Activated T-cell treated with anti-CD3 and anti-CD28 coated beads, Interleukin-2, amount 50 U/mL, for 48 hours (primary cell): ENCODE data around the gene SDK1.
"Not testable (repeated sequence)": the region's sequence is repeated elsewhere in the genome, so short reads cannot be mapped to it uniquely, and the experiment has no call there.

Experiments used
- DNase-seq, 2 experiments: peaks; one replicate each; pipeline ENCODE4 v3.0.0-alpha.2; 2020

Gene SDK1

DNA sequence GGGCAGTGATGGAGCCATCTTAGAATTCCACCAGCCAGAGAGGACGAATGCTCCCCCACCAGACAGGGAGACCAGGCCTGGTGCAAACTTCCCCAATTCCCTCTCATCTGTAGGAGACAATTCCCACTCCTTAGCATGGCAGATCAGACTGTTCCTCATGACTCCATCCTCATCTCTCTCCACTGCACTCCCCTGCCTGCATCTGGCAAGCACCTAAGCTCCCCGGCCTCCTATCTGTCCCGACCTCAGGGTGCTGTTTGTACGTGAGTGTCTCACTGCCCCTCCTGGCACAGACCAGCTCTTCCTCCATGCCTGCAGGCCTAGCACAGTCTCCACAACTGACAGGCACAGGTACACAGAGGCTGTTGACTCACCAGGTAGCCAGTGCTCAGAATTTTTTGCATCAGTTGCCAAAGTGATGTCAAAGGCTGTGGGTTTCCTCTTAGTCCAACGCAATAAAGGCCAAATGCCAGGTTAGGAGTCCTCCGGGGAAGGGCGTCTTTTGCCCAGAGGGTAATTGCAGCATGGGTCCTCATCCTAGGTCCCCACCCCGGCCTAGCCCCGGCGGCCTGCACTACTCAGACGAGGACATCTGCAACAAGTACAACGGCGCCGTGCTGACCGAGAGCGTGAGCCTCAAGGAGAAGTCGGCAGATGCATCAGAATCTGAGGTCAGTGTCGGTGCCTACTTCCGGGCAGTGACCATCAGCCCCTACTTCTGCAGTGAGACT lies 944.2 kb downstream of the SDK1 start:
- DNase-seq, result no peak

DNA sequence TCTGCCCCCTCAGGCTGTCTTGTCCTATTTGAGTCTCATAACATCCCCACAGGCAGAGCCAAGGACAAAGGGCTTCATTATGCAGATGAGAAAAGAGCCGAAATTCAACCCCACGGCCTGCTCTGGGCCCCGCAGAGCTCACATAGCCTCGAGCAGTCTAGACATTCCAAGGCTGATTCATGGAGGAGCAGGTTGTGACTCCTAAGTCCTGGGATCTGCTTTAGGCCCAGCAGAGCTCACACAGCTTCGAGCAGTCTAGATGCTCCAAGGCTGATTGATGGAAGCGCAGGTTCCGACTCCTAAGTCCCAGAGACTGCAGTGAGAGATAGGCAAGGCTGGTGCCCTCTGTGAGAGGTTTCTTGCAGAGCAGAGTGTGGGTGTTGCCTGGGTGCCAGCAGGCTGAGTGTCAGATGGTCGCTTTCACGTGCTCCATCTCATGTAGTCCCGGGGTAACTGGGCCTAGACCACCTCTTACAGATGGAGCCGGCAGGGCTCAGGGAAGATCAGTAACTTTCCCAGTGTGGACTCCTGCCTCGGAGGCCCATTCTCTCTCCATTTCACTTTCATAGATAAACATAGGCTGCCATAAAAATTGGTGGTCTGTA lies 944.9 kb downstream of the SDK1 start:
- no peak for DNase-seq

DNA sequence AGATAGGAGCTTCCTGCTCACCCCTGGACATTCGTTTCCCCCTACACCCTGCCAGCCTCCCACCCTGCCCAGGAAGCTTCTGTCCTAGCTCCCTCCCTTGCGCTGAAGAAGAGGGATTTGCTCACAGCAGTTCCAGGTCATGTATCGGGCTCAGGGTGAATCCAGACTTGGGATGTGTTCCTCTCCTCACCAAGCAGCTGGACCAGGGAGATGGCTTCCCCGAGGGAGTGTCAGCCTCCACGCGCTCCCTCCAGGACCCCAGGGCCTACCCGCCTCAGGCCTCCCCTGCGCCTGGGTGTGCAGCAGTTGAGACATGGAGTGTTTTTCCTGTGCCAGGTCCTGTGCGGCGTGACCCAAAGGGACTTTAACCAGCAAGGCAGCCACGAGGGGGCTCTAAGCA lies 945.5 kb downstream of the SDK1 start:
- DNase-seq, result no peak

DNA sequence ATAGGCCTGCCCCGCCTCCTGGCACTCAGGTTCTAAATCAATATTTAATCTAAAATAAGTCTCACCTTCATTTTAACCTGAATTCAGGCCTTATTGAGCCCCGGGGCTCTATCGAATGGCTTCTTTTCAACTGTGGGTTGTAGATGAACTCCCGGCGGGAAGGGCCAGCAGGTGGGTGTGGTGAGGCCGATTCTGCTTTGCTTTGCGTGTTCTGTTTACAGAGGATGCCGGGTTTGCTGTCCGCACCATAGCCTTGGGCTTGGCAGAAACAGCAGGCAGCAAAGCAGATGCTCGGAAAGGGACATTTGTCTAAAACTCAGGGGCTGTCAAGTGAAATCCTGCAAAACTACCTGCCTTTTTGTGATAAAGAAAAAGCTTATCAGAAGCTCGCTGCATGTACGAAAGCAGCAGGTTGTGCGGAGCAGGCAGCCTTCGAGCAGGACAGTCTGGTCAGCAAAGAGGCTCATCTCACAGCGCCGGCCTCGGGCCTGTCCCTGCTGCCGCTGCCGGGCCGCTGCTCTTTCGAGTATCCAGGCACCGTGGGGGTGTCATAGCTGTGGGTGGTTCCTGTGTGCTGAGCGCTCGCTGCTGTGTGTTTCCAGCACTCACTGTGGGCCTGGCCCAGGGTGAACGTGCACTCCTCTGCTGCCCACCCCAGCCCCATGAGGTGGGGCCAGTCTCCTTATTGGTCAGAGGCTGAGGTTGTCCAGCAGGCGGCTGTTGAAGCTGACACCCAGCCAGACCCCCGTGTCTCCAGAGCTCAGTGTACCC lies 946.2 kb downstream of the SDK1 start:
- DNase-seq, result no peak

DNA sequence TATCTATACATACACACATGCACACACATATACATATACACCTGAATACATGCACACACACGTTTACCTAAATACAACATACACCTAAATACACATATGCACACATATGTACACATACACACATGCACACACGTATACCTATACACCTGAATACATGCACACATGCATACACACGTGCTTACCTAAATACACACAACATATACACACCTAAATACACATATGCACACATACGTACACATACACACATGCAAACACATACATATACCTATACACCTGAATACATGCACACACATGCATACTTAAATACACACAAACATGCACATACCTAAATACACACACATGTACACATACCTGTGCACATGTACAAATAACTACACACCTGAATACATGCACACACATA lies 947.2 kb downstream of the SDK1 start:
- DNase-seq, result no peak

DNA sequence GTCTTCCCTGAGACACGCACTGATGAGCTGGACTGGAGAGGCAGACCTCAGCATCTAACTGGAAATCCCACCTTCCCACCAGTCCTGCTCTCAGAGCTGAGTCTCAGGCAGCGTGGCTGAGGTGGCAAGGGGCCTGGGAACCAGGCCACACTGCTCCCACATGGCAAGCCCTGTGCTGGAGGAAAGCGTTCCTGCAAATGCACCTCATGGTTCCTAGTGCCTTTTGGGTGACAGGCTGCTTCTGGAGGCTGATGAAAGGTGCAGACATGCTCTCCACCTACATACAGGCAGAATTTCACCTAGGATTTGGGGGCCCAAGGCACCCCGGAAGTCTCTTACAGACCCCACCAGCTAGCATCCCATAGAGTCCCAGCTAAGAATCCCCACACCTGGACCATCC lies 948.2 kb downstream of the SDK1 start:
- no peak for DNase-seq

DNA sequence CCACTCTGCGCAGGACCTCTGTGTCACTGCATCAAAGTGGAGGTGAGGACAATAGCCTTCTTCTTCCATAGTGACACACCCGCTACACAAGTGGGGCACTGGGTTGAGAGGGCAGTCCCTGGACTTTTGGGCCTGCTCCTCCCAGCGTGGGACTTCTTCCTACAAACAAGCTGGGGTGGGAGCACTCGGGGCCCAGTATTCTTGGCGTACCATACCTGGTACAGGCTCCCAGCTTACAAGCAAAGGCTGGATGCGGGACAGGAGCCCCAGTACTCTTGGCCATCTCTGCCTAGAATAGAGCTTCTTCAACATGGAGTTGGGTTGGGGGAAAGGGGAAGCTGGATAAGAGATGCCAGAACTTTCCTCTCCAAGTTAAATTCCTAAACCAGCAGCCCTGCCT lies 954.3 kb downstream of the SDK1 start:
- no peak for DNase-seq

DNA sequence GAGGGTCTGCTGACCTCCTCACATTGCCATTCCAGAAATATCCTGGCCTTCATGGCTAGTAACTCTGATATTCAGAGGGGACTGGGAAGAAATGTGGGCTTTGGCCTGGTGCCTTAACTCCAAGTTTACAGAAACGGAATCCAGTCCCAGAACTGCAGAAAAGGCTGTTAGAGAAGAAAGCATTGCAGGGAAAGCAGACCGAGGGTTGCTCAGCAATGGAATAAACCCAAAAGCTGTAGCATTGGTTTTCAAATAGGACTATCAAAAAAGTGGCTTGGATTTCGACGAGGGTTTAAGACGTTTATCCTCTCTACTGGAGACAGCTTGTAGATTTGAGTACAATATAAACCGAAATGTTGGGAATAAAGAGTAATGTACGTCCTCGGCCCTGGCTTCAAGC lies 955.2 kb downstream of the SDK1 start:
- no peak for DNase-seq

DNA sequence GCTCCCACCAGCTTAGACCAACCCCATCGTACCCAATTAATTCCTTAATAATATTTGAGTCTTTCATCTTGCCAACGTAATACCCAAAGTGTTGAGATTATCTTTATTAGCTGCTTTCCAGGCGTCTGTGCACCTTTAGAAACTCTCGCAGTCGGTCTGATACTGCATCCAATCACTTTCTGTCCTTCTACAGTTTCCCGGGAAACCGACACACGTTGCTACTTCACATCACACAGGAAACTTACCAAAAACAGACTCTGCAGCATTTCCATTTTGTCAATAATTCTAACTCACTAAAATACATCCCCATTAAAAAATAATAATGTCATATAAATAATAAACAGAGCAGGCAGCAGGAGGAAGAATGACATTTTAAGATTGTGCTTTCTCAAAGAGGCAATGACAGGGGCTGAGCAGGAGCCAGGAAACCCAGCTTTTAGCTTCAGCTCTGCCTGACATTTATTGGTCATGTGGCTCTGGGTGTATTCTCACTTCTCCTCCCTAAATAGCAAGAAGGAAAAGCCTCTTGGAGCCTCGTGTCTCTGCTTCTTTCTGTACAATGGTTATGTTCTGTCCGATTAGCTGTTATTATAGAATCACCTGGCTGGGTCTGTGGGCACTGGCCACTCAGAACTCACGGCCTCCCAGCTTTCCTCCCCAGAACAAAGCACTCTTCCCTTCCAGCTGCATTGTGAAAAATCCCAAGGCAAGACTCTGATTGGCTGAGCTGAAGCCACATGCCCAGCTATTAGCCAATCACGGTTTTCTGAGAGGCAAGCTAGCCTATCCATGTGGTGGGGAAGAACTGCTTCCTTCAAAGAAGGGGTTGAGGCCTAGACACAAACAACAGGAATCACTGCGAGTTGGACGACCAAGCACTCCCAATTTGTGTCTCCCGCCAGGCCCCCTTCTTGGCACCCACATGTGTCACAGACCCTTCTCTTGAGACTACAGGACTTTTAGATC lies 956.4 kb downstream of the SDK1 start:
- no peak for DNase-seq

DNA sequence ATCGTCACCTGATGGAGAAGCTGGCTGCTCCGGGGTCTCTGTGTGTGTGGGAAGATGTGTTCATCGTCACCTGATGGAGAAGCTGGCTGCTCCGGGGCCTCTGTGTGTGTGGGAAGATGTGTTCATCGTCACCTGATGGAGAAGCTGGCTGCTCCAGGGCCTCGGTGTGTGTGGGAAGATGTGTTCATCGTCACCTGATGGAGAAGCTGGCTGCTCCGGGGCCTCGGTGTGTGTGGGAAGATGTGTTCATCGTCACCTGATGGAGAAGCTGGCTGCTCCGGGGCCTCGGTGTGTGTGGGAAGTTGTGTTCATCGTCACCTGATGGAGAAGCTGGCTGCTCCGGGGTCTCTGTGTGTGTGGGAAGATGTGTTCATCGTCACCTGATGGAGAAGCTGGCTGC lies 959.1 kb downstream of the SDK1 start:
- DNase-seq, result not testable (repeated sequence)

DNA sequence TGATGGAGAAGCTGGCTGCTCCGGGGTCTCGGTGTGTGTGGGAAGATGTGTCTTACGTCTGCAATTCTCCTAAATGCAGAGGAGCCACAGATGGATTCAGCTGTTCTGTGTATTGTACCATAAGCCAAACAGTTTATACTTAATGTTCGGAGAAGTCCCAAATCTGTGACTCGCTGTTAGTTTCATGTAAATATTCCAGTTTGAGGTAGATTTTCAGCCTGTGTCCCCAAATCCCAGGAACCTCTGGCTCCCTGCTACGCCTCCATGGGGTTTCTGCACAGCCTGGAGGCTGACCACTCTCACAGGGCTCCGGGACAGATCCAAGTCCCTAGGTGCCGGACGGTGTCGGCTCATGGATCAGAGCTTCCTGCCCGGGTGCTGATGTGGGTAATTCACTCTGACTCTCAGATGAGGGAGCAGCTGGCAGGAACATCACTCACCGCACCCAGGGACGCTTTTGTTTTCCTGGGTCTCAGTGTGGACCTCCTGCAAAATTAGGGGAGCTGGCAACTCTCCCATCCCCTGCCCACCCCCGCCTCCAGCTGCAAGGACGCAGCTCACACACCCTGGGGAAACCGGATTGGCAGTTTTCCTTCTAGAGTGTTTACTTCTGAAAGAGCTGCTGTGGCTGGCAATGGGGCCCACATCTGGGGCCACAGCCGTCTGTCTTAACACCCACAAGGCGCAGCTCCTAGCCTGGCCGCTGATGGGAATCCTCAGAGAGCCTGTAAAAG lies 960.0 kb downstream of the SDK1 start:
- no peak for DNase-seq

DNA sequence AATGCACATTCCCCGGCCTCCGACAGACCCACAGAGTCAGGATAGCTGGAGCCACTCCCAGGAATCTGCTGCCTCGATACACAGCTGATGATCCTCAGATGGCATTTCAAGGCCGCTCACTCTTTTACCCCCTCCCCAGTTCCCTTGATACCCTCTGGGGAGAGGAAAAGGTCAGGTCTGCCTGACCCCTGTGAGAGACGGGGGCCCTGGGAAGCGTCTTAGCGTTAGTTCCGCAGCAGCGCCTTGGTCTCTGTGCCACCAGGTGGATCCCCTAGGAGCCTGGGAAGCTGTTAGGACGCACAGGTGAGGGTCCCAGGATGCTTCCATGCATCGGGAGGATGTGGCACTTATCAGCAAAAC lies 960.5 kb downstream of the SDK1 start:
- no peak for DNase-seq

DNA sequence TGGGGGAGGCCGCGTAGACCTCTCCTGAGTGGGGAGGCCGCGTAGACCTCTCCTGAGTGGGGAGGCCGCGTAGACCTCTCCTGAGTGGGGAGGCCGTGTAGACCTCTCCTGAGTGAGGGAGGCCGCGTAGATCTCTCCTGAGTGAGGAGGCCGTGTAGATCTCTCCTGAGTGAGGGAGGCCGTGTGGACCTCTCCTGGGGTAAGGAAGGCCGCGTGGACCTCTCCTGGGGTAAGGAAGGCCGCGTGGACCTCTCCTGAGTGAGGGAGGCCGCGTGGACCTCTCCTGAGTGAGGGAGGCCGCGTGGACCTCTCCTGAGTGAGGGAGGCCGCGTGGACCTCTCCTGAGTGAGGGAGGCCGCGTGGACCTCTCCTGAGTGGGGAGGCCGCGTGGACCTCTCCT lies 963.2 kb downstream of the SDK1 start:
- not testable (repeated sequence) for DNase-seq

DNA sequence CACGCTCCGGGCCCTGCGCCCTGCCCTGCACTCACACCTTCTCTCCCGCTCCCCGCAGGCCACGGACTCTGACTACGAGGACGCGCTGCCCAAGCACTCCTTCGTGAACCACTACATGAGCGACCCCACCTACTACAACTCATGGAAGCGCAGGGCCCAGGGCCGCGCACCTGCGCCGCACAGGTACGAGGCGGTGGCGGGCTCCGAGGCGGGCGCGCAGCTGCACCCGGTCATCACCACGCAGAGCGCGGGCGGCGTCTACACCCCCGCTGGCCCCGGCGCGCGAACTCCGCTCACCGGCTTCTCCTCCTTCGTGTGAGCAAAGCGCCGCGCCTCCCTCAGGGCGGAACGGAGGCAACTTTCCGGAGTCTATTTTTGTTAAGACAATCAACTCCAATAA lies 964.0 kb downstream of the SDK1 start:
- DNase-seq, result no peak

DNA sequence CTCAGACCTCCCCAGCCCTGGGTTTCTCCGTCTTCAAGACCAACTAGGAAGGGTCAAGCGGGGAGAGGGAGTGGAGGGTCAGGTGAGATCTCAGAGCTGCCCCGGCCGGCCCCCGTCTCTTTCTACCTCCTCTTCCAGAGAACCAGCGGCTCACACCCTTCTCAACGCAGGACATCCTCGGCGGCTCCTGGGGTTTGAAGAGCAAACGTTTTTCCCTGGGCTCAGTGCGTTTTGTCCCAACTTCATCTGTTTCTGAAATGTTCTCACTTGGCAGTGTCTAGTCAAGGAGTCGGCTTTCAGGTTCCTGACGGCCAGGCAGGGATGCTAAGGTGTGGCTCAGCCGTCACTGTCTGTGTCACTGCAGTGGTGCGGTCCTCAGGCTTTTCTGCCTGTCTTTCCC lies 964.6 kb downstream of the SDK1 start:
- DNase-seq, result no peak

DNA sequence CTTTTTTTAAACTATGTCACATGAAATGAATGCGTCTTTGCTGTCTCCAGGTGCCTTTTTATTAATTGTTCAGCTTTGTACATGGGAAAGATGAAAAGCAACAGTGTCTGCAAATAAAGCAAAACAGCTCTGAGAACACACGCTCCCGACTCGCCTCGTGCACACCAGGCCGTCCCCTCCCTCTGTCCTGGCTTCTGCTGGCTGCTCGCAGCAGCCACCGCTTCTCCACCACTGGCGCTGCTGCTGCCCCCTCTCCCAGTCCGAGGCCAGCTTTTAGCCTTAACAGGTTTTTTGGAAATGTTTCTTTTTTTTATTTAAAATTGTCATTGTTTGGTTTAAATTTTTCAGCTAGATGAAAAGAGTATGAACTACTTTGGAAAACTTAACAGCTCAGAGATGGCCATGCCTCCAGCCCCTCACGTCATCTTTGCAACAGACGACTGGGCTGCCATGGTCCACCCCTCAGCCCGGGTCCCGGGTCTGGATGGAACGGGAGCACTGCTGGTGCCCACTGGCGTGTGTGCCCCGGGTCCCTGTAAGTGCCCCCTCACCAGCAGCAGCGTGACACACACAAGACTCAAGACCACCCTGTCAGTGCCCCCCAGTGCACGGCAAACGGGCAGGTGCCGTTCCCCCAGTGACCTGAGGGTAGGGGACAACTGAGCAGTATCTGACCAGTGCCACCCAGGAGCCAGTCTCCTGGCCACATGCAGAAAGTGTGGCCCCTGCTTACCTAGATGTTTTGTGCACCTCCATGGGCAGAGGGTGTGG lies 965.4 kb downstream of the SDK1 start:
- DNase-seq, result no peak

DNA sequence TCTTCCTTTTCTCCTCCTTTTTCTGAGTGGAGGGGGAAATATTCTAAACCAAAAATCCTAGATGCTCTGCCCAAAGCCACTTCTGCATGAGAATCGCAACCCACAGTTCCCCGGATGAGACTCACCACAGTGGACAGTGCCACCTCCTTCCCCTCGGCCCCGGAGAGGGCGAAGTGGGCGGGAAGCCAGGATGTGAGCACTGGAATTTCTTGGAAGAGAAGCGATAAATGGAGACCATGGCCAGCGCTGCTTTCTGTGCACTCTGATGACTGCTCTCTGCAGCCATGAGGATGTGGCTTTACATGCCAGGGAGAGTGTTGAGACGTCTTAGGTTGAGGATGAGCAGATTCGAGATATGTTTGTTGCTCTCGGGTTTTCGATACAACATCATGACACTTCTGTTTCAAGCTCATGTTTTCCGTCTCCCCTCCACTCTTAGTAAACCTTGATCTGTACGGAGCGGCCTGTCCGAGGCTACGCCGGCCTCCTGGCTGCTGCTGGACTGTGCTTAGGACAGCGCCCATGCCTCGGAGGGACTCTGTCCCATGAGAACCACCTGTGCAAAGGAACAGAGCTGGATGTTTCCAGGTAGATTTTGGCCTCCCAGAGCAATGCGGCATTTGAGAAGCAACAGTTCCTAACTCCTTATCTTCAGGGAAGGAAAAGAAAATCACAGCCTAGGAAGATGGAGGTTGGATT lies 966.4 kb downstream of the SDK1 start:
- no peak for DNase-seq

DNA sequence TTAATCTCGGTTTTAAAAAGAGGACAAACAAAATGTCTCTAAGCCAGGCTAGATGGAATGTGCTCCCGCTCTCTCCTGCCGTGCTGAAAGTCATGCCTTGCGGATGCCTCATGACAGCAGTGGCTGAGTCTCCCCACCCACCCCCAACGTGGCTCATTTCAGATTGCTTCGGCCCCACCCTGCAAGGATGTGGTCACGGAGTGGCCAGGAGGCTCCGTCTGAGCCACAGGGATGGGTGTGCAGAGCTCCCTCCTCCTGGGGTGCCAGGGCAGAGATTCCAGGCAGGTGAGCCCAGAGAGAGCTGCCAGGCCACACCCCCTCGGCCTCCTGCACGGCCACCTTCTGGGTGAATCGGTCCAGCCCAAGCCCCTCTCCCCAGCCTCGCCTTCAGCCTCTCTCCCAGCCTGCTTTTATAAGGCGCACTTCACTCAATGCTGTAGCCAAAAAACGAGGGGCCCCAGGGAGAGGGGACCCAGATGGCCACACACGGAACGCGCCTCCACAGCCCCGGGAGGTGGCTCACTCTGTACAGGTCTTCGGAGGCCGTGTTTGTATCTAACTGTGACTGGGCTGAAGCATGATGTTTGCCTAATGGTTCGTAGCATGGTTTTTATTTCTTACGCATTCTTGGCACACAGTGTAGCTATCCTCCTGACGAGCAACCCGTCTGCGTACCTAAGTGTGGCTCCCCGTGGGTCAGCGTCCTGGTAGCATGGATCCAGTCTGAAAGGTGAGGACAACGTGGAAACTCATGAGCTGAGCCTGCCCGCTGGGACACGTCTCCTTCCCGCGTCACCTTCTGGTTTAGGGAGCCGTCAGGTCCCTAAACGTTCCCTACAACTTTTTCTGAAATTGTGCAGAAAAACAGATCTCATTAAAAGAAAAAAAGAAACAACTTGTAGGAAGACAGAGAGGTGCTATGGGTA lies 967.3 kb downstream of the SDK1 start:
- no peak for DNase-seq

DNA sequence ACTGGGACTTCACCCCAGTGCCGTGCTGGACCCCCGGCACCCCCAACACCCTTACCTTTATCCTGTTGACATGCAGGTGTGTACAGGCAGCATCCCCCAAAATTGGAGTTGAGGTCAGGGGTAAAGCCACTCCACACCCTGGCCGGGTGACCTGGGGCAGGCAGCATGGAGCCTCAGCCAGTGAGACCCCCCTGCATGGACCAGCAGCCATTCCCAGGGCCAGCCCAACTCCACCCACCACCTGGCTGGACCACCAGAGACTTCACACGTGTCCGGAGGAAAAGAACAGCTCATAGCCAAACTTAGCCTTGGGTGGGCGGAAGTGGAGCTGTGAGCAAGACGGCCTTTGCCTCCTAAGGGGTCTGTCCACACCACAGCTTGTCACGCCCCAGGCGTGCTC lies 968.0 kb downstream of the SDK1 start:
- DNase-seq, result no peak

DNA sequence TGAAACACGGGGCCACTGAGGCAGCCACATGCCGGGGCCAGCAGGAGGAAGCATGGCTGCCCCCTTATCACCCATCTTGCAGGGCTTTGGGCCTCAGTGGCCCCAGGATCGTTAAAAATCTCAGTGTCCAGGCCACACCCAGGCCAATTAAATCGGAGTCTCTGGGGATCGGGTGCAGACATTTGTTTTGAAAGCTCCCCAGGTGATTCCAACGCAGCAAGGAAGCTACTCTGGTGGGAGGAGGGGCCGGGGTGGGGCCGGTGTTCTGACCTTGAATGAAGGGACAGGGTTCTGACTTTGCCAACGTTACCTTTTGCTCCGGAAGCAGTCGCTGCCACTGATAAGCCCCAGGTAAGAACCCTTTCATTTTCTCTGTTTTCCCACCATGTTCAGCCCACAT lies 968.7 kb downstream of the SDK1 start:
- no peak for DNase-seq
